IPS-NIHi11 (cell line): ENCODE results near the gene SOS1.
"Not testable (repeated sequence)": the region's sequence is repeated elsewhere in the genome, so short reads cannot be mapped to it uniquely, and the experiment has no call there.

Source experiments
- DNase-seq: peaks from one replicate; pipeline ENCODE4 v3.0.0; 2012; ENCODE audit warnings: mixed read lengths, low spot score

SOS1 gene

GRCh38 chr2:39138837-39139211 lies 18.0 kb upstream of the SOS1 start:
- DNase-seq, result no peak

GRCh38 chr2:39138187-39138836 lies 17.5 kb upstream of the SOS1 start:
- DNase-seq, result not testable (repeated sequence)

DNA sequence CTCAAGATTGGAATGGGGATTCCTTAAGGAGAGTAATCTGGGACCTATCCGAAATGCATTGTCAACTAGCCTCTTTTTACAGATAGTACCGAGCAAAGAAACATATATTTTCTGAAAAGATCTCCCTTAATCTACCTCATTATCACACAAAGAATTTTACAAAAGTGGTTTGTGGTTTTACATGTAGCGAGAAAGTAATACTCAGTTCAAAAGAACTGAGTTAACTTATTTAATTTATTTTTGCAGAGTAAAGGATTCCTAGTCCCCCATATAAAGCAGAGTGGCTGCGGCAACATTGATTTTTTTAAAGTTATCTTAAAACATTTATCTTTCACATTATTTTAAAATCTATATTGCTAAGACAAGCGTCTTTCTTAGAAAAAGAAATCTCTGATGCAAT lies 15.9 kb upstream of the SOS1 start:
- DNase-seq, result no peak

DNA sequence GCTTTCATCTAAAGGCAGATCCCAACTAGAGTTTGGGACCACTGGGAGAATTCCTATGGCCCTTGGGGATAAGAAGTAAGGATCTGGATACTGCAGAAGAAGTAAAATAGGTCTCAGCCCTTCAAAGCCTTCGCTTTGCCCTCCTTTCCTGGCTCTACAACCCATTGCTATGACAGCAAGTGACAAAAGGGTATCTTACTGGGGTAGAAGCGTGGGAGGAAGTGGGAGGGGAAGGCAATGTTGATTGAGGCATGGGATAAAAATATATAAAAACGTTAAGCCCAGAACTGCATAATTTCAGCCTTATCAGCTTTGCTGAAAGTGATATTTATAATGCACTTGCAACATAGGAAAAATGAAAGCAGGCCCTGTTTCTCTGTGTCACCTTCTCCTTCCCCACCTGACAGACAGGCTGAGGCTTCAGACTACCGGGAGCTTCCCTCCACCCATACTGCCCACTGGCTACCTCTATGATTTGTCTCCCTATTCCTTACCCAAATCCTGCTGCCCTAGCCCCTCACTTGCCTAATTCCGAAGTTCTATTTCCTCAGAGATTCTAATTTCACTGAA lies 14.9 kb upstream of the SOS1 start:
- no peak for DNase-seq

DNA sequence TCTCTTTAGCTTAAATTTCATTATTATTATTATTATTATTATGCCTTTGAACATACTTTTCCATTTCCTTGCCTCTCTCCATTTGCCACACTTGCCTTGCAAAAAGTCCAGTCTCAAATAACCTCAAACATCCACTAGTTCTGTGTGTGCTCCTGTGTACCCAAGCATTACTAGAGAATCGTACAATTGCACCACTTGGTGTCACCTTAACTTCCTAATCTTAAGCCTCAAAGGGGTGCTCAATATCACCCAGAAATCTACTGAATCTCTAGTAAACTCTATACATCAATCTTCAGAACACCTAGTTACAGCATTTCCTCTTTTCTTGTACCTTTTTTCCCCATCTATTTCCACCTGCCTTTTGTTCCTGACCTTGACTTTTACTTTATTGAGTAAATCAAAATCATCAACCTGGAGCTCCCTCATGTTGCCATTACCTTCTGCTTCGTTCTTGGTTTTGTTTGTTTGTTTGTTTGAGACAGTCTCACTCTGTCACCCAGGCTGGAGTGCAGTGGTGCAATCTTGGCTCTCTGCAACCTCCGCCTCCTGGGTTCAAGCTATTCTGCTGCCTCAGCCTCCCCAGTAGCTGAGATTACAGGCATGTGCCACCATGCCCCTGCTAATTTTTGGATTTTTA lies 12.5 kb upstream of the SOS1 start:
- no peak for DNase-seq

DNA sequence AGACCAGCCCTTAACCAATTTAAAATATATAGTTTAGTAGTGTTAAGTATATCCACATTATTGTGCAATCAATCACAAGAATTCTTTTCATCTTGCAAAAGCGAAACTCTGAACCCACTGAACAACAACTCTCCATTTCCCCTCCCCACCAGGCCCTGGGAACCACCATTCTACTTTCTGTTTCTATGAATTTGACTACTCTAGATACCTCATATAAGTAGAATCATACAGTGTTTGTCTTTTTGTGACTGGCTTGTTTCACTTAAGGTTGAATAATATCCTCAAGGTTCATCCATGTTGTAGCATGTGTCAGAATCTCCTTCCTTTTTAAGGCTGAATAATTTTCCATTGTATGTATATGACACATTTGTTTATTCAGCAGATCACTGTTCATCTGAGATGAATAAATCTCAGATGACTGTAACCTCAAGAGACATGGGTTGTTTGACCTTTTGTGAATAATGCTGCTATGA lies 8.1 kb upstream of the SOS1 start:
- no peak for DNase-seq

DNA sequence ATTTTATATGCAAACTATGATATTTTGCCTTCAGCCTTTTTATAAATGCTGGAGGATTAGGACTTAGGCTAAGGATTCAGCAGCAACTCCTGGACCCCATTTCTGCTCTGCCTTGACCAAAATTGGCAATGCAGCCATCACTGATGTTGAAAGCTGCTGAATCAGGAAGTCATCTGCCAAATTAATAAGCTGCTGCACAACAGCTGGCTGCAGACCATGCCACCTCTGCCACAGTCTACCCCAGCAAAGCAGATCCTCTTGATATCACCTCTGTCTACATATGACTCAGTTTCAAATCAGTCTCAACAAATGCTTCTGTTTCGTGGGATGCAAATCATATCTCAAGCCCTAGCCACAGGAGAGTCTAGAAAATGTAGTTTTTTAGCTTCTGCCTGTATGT lies 7.1 kb upstream of the SOS1 start:
- no peak for DNase-seq

GRCh38 chr2:39124746-39125057 lies 3.9 kb upstream of the SOS1 start:
- DNase-seq, result no peak

DNA sequence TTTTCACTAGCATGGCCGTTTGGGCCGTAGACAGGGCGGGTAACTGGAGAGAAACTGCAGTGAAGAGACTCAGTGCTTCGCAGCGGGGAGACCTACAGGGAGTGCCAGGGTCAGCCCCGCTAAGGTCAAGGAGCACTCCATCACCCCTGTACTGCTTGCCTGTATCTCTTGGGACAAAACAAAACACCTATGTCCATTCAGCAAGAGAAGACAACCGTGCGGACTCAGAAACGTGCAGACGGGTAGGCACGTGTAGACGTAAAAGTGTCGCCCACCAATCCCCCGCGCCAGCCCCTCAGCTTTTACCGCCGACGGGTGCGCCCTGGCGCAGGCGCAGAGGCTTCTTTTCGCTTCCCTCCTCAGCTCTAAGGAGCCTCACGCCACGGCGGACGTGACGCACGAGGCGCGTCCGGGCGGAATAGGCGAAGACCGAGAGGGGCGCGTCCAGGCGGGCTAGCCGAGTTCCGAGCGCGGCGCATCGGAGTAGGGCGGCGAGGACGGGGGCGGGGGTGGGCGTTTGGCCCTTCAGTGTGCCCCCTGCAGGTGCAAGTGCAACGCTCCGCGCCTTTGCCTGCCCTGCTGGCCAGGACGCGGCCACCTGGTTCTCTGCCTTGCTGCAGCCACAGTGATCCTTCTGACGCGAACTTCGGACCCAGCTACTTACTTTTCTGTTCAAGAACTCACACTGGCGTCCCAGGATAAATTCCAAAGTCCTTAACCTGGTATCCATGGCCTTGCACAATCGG lies 3.3 kb upstream of the SOS1 start:
- peak; percentile 93 for DNase-seq

DNA sequence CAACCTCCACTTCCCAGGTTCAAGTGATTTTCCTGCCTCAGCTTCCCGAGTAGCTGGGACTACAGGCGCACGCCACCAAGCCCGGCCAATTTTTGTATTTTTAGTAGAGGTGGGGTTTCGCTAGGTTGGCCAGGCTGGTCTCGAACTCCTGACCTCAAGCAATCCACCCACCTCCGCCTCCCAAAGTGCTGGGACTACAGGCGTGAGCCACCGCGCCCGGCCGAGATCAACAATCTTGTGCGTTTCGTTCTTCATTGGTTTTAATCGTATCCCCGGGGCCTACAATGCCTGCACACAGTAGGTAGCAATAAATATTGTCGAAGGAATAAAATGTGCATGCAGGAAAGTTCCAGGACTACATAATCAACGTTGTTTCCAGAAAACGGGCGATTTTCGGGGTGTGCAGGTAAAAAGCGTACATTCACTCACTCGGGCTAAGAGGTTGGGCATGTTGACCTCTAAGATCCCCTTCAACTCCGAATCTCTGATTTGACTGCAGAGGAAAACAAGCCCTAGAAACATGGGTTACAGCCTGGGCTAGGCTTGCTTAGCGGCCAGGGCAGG lies 2.7 kb upstream of the SOS1 start:
- DNase-seq, result no peak

- no peak for DNase-seq
Measured at GRCh38 chr2:39121523-39122063, 742 bp upstream of the SOS1 start.

DNA sequence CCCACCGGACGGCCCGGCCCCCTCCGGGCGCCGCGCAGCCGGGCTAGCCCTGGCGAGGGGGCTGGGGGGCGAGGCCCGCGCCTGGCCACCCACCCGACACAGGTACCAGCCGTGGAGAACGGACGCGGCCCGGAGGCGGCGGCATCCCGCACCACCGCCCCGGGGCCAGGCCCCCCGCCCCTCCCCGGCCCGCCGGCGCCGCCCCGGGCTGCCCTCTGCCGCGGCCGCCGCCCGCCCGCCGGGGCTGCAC lies 405 bp downstream of the SOS1 start:
- DNase-seq, result no peak

GRCh38 chr2:39119732-39120520 lies 925 bp downstream of the SOS1 start:
- DNase-seq, result peak; percentile 90

GRCh38 chr2:39118786-39119499 lies 1.9 kb downstream of the SOS1 start:
- no peak for DNase-seq

GRCh38 chr2:39115556-39115955 lies 5.3 kb downstream of the SOS1 start:
- no peak for DNase-seq

DNA sequence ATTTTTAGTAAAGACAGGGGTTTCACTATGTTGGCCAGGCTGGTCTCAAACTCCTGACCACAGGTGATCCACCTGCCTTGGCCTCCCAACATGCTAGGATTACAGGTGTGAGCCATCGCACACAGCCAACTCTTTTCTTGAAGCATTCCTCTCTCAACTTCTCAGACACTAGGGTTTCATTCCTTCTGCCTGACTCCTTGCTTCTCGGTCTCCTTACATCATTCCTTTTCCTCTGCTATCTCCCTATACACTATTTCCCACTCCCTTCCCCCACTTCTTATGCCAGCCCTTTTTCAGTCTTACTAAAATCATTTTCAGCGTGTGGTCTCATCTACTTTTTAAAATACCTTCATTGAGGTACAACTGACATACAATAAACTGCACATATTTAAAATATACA lies 6.1 kb downstream of the SOS1 start:
- no peak for DNase-seq

DNA sequence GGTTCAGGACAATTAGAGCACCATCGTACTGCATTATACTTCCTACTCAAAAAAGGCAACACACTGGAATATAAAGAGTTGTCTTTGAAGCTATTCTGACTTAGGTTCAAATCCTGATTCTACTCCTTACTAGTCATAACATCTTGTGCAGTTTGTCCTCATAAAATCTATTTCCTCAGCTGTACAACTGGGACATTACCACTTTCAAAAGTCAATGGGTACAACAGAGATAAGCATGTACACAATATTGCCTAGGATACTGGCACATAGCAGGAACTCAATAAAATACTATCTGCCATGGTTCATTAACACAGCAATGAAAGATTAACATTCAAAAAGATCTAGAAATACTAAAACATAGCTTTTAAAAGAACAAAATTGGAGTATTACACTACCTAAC lies 11.3 kb downstream of the SOS1 start:
- DNase-seq, result no peak

DNA sequence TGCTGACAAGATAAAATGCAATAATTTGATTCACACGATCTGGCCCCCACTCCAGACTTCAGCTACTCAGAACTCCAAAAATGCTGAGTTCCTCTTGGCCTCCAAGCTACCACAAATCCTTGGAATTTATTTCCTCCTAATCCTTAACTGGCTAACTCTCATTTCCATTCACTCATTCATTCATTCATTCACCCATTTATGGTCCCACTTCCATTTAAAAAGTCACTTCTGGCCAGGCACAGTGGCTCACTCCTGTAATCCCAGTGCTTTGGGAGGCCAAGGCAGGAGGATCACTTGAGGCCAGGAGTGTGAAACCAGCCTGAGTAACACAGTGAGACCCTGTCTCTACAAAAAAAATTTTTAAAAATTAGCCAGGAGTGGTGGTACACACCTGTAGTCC lies 12.5 kb downstream of the SOS1 start:
- DNase-seq, result no peak

GRCh38 chr2:39107724-39108273 lies 13.1 kb downstream of the SOS1 start:
- DNase-seq, result no peak

GRCh38 chr2:39107156-39107555 lies 13.7 kb downstream of the SOS1 start:
- DNase-seq, result peak; percentile 40
